H9 (cell line): ENCODE measurements around the gene IQGAP2. TPM values are rescaled to one million over a fixed set of nuclear protein-coding genes. Genes with fewer than 3 reads are reported as not detected.

Experiments
- DNase-seq: peaks from one replicate; pipeline ENCODE4 v3.0.0-alpha.2; 2017
- H2AFZ ChIP-seq: one replicate; pipeline ENCODE4 v1.6.1; 2013; ENCODE audit warnings: mild to moderate bottlenecking, low read length, control low read depth, moderate library complexity
- H2AK5ac ChIP-seq: 2 replicates; pipeline ENCODE4 v1.6.1; 2013; ENCODE audit warnings: low read length, control low read depth, mixed read lengths; ENCODE audit not compliant: insufficient read length
- H2BK120ac ChIP-seq: one replicate; pipeline ENCODE4 v1.6.1; 2013; ENCODE audit warnings: low read depth, mild to moderate bottlenecking, low read length, control low read depth, inconsistent platforms; ENCODE audit not compliant: poor library complexity, severe bottlenecking
- H2BK12ac ChIP-seq: 2 replicates; pipeline ENCODE4 v1.6.1; 2013; ENCODE audit warnings: low read length, control low read depth, mixed read lengths, low read depth; ENCODE audit not compliant: insufficient read length
- H2BK15ac ChIP-seq: 2 replicates; pipeline ENCODE4 v1.6.1; 2013; ENCODE audit warnings: low read depth, low read length, control low read depth
- H2BK20ac ChIP-seq: one replicate; pipeline ENCODE4 v1.6.1; 2013; ENCODE audit warnings: low read depth, mild to moderate bottlenecking, low read length, control low read depth, inconsistent platforms; ENCODE audit not compliant: poor library complexity, severe bottlenecking
- H2BK5ac ChIP-seq: 2 replicates; pipeline ENCODE4 v1.6.1; 2013; ENCODE audit warnings: low read length, control low read depth, mixed read lengths; ENCODE audit not compliant: insufficient read length
- H3K14ac ChIP-seq: 2 replicates; pipeline ENCODE4 v1.6.1; 2013; ENCODE audit warnings: low read length, control low read depth; ENCODE audit not compliant: insufficient read depth
- H3K18ac ChIP-seq: 2 replicates; pipeline ENCODE4 v1.6.1; 2013; ENCODE audit warnings: low read depth, mild to moderate bottlenecking, mixed read lengths, low read length, control low read depth; ENCODE audit not compliant: insufficient read length
- H3K23ac ChIP-seq: 2 replicates; pipeline ENCODE4 v1.6.1; 2013; ENCODE audit warnings: low read length, control low read depth, mixed read lengths, low read depth; ENCODE audit not compliant: insufficient read length
- H3K23me2 ChIP-seq: 2 replicates; pipeline ENCODE4 v1.6.1; 2013; ENCODE audit warnings: low read depth, mild to moderate bottlenecking, mixed read lengths, low read length, control low read depth; ENCODE audit not compliant: insufficient read length, poor library complexity, severe bottlenecking
- H3K27ac ChIP-seq: 2 replicates; pipeline ENCODE4 v1.5.1; 2013; ENCODE audit warnings: low read length, control low read depth, mixed read lengths, low read depth; ENCODE audit not compliant: insufficient read length
- H3K27me3 ChIP-seq: 2 replicates; pipeline ENCODE4 v1.6.1; 2013; ENCODE audit warnings: low read length, control low read depth, inconsistent platforms; ENCODE audit not compliant: insufficient read depth
- H3K4ac ChIP-seq: 2 replicates; pipeline ENCODE4 v1.6.1; 2013; ENCODE audit warnings: low read depth, mild to moderate bottlenecking, control low read depth, inconsistent platforms, low read length, moderate library complexity
- H3K4me1 ChIP-seq: 2 replicates; pipeline ENCODE4 v1.6.1; 2013; ENCODE audit warnings: low read length, control low read depth, inconsistent platforms; ENCODE audit not compliant: insufficient read depth
- H3K4me2 ChIP-seq: 2 replicates; pipeline ENCODE4 v1.6.1; 2013; ENCODE audit warnings: low read length, control low read depth, mixed read lengths; ENCODE audit not compliant: insufficient read length, insufficient read depth
- H3K56ac ChIP-seq: 2 replicates; pipeline ENCODE4 v1.6.1; 2013; ENCODE audit warnings: low read depth, mild to moderate bottlenecking, mixed read lengths, low read length, control low read depth; ENCODE audit not compliant: insufficient read length
- H3K79me1 ChIP-seq: 2 replicates; pipeline ENCODE4 v1.6.1; 2013; ENCODE audit warnings: low read depth, mild to moderate bottlenecking, moderate library complexity, low read length, control low read depth, inconsistent platforms; ENCODE audit not compliant: insufficient read depth, poor library complexity, severe bottlenecking
- H3K79me2 ChIP-seq: 2 replicates; pipeline ENCODE4 v1.6.1; 2013; ENCODE audit warnings: low read length, control low read depth, inconsistent platforms; ENCODE audit not compliant: insufficient read depth
- H3K9ac ChIP-seq: 2 replicates; pipeline ENCODE4 v1.6.1; 2013; ENCODE audit warnings: low read length, control low read depth, mixed read lengths; ENCODE audit not compliant: insufficient read length; ENCODE audit errors: extremely low read depth
- H3K9me3 ChIP-seq: one replicate; pipeline ENCODE4 v1.6.1; 2013; ENCODE audit warnings: low read depth, low read length, inconsistent platforms; ENCODE audit not compliant: control insufficient read depth
- H3T11ph ChIP-seq: one replicate; pipeline ENCODE4 v1.6.1; 2013; ENCODE audit warnings: mild to moderate bottlenecking, low read length, control low read depth, inconsistent platforms
- H4K20me1 ChIP-seq: one replicate; pipeline ENCODE4 v1.6.1; 2013; ENCODE audit not compliant: control insufficient read depth, insufficient read length, insufficient read depth
- H4K5ac ChIP-seq: 2 replicates; pipeline ENCODE4 v1.6.1; 2013; ENCODE audit warnings: low read depth, mild to moderate bottlenecking, mixed read lengths, low read length, control low read depth; ENCODE audit not compliant: insufficient read length
- H4K8ac ChIP-seq: replicated peaks from 2 replicates; pipeline ENCODE4 v1.6.1; 2013; ENCODE audit warnings: low read length, control low read depth, mixed read lengths, low read depth; ENCODE audit not compliant: insufficient read length
- H4K91ac ChIP-seq: 2 replicates; pipeline ENCODE4 v1.6.1; 2013; ENCODE audit warnings: low read depth, mild to moderate bottlenecking, moderate library complexity, mixed read lengths, low read length, control low read depth; ENCODE audit not compliant: insufficient read length
- H3K27ac Mint-ChIP-seq, 3 experiments: 2 replicates in 2 of 3; 3 replicates in 1 of 3; pipeline ENCODE4 v1.8.0; 2020 to 2021; ENCODE audit warnings: mixed read lengths in 3 of 3, mild to moderate bottlenecking in 1 of 3, moderate library complexity in 1 of 3
- H3K27me3 Mint-ChIP-seq: 2 replicates; pipeline ENCODE4 v1.8.0; 2021; ENCODE audit warnings: low read depth, mild to moderate bottlenecking, moderate library complexity, mixed read lengths
- H3K36me3 Mint-ChIP-seq, 3 experiments: 2 replicates in 2 of 3; 3 replicates in 1 of 3; pipeline ENCODE4 v1.8.0; 2020 to 2021; ENCODE audit warnings: low read depth in 3 of 3, mixed read lengths in 3 of 3; ENCODE audit not compliant: insufficient read depth in 1 of 3
- H3K4me1 Mint-ChIP-seq, 2 experiments: 2 replicates each; pipeline ENCODE4 v1.8.0; 2020; ENCODE audit warnings: mixed read lengths in 2 of 2
- H3K4me3 Mint-ChIP-seq, 2 experiments: 2 replicates in 1 of 2; 3 replicates in 1 of 2; pipeline ENCODE4 v1.8.0; 2020 to 2021; ENCODE audit warnings: mild to moderate bottlenecking in 2 of 2, mixed read lengths in 2 of 2, moderate library complexity in 1 of 2
- H3K9me3 Mint-ChIP-seq, 2 experiments: 2 replicates in 1 of 2; 3 replicates in 1 of 2; pipeline ENCODE4 v1.8.0; 2020; ENCODE audit warnings: mild to moderate bottlenecking in 2 of 2, mixed read lengths in 2 of 2, moderate library complexity in 1 of 2
- WGBS: extraction: QIAGEN DNeasy Blood & Tissue Kit; methylation state at CpG from one replicate; pipeline ENCODE4 v1.1.7; 2013; ENCODE audit warnings: missing lambda C conversion rate, low lambda C conversion rate, mixed read lengths; ENCODE audit not compliant: insufficient read length; ENCODE audit errors: extremely low coverage; 5-methylcytosine and 5-hydroxymethylcytosine counted together
- total RNA-seq: library from RNA; stranded (reverse); gene quantifications from 2 replicates; pipeline ENCODE4 v1.2.1, GENCODE V29; 2021
- TF ChIP-seq, protein P1 (sequence below): fragments of 200-600 bp; sonication (generic); conservative IDR thresholded peaks from 3 replicates; pipeline ENCODE4 v1.8.0; 2021; ENCODE audit warnings: antibody characterized with exemption, mild to moderate bottlenecking

The IQGAP2 gene
- total RNA-seq, 1 experiment from 2014 or later = 22.5 TPM

DNA sequence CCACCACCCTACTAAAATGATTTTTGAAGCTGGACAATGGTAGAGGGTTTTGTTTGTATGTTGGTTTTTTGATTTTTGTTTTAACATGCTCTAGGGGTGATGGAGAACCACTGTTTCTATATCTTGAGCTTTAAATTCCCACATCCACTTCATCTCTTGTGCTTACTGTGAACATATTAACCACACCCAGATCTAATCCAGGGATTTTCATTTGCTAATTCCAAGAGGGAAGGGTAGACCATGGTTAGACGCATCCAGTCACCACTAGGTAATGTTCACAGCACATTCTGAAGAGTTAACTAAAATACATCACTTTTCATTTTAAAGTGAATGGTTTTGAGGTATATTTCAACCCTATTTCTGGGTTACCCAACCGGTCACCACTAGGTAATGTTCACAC lies 36.5 kb upstream of the IQGAP2 start:
- Mint-ChIP-seq H3K4me3 (no peak overlapping the region), H3K9me3 (no peaks in the 10 kb centered on the region), H3K27me3 (no peaks in the 10 kb centered on the region), H3K36me3 (no peaks in the 10 kb centered on the region; a peak in 1 of 7 replicates), H3K27ac (no peak overlapping the region), H3K4me1 (peaks cover 2 to 4% of the 10 kb centered on the region in 2 experiments; a peak in 2 of 4 replicates)
- DNase-seq = no peak
- Histone ChIP-seq H3T11ph (no peak overlapping the region), H3K27ac (no peak overlapping the region), H2BK12ac (no peak overlapping the region), H2BK15ac (no peak overlapping the region), H4K91ac (no peak overlapping the region), H4K5ac (no peak overlapping the region), H3K79me1 (no peaks in the 10 kb centered on the region), H2AFZ (no peak overlapping the region), H3K4me2 (no peak overlapping the region), H2BK120ac (no peak overlapping the region), H3K9me3 (no peaks in the 10 kb centered on the region), H3K23ac (no peak overlapping the region), H4K20me1 (no peaks in the 10 kb centered on the region), H3K18ac (no peak overlapping the region), H2BK5ac (no peak overlapping the region), H3K27me3 (no peaks in the 10 kb centered on the region), H4K8ac (no peak overlapping the region), H3K4me1 (no peaks in the 10 kb centered on the region; the same call in 1 of the 2 replicates), H3K4ac (no peak overlapping the region), H2BK20ac (no peak overlapping the region), H2AK5ac (no peak overlapping the region), H3K79me2 (no peaks in the 10 kb centered on the region), H3K23me2 (no peaks in the 10 kb centered on the region), H3K56ac (no peak overlapping the region), H3K14ac (no peak overlapping the region), H3K9ac (no peak overlapping the region)
- no CpG with 5 or more reads among the region's 2 CpGs for WGBS
- TF ChIP-seq, protein P1, sequence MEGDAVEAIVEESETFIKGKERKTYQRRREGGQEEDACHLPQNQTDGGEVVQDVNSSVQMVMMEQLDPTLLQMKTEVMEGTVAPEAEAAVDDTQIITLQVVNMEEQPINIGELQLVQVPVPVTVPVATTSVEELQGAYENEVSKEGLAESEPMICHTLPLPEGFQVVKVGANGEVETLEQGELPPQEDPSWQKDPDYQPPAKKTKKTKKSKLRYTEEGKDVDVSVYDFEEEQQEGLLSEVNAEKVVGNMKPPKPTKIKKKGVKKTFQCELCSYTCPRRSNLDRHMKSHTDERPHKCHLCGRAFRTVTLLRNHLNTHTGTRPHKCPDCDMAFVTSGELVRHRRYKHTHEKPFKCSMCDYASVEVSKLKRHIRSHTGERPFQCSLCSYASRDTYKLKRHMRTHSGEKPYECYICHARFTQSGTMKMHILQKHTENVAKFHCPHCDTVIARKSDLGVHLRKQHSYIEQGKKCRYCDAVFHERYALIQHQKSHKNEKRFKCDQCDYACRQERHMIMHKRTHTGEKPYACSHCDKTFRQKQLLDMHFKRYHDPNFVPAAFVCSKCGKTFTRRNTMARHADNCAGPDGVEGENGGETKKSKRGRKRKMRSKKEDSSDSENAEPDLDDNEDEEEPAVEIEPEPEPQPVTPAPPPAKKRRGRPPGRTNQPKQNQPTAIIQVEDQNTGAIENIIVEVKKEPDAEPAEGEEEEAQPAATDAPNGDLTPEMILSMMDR = no peak
